Panc1 (cell line): Measurements from ENCODE around the gene CASQ2. TPM values are rescaled to one million over a fixed set of nuclear protein-coding genes. Genes with fewer than 3 reads are reported as not detected.

Source experiments
- ATAC-seq: fragments of 200-7000 bp; cut with Tn5 transposase; 2 replicates; pipeline ENCODE4 v1.9.1; 2020; ENCODE audit warnings: mild to moderate bottlenecking, moderate library complexity
- BruUV-seq: library from RNA; stranded (reverse); fragments of 400-500 nt; replicated peaks from 2 replicates; lab custom pipeline; 2021; lab: Mats Ljungman, UMichigan
- CTCF ChIA-PET: fragments of 300-600 bp; sonication (Branson Sonifier 250); formaldehyde crosslinking; loops from one replicate; lab custom pipeline; 2022; ENCODE audit warnings: antibody characterized with exemption; lab: Charles Lee
- POLR2A ChIA-PET: fragments of 300-600 bp; sonication (Branson Sonifier 250); formaldehyde crosslinking; loops from one replicate; lab custom pipeline; 2022; ENCODE audit warnings: antibody characterized with exemption; lab: Charles Lee
- DNase-seq: peaks from one replicate; pipeline ENCODE4 v3.0.0-alpha.2; 2010; ENCODE audit warnings: low read depth, low spot score
- H3K27ac ChIP-seq: 2 replicates; pipeline ENCODE4 v1.5.1; 2011; ENCODE audit warnings: mild to moderate bottlenecking, low read length, inconsistent platforms
- H3K27me3 ChIP-seq: fragments of 200-500 bp; sonication (Bioruptor generic); 2 replicates; pipeline ENCODE4 v1.6.0; 2014; ENCODE audit warnings: low read length, inconsistent platforms; ENCODE audit not compliant: control insufficient read depth, insufficient read depth
- H3K36me3 ChIP-seq: fragments of 200-500 bp; sonication (Bioruptor generic); 2 replicates; pipeline ENCODE4 v1.5.1; 2014; ENCODE audit warnings: inconsistent platforms, mild to moderate bottlenecking, low read length, moderate library complexity; ENCODE audit not compliant: control insufficient read depth, insufficient read depth
- H3K4me1 ChIP-seq: 2 replicates; pipeline ENCODE4 v1.5.1; 2011; ENCODE audit warnings: inconsistent platforms, mild to moderate bottlenecking, low read length, moderate library complexity; ENCODE audit not compliant: control insufficient read depth, insufficient read depth
- H3K4me3 ChIP-seq, 2 experiments: 2 replicates each; pipeline ENCODE4 v1.5.1; 2011 to 2012; ENCODE audit warnings: low read depth in 2 of 2, low read length in 2 of 2, mild to moderate bottlenecking in 2 of 2, inconsistent platforms in 1 of 2, moderate library complexity in 1 of 2
- H3K9me3 ChIP-seq: fragments of 200-500 bp; sonication (Bioruptor generic); 2 replicates; pipeline ENCODE4 v1.5.1; 2014; ENCODE audit warnings: low read depth, mild to moderate bottlenecking, inconsistent platforms, low read length, moderate library complexity; ENCODE audit not compliant: control insufficient read depth, insufficient read depth
- POLR2AphosphoS5 ChIP-seq: IDR thresholded peaks from 2 replicates; pipeline ENCODE4 v1.6.1; 2012; ENCODE audit warnings: mild to moderate bottlenecking, low read depth, low read length, moderate library complexity
- SIN3A ChIP-seq: IDR thresholded peaks from 2 replicates; pipeline ENCODE4 v1.6.1; 2012; ENCODE audit warnings: low read depth, mild to moderate bottlenecking, low read length, moderate library complexity, borderline replicate concordance; ENCODE audit not compliant: insufficient read depth
- TCF7L2 ChIP-seq: IDR thresholded peaks from 2 replicates; pipeline ENCODE4 v1.6.1; 2011; ENCODE audit warnings: mild to moderate bottlenecking, low read depth, low read length, inconsistent platforms
- in situ Hi-C: cut with HindIII; loops from 2 replicates; pipeline ENCODE4 v1.10.0; 2016; ENCODE audit warnings: low sequenced_read_pairs, low pct_unique_long_range_greater_than_20kb
- intact Hi-C: fragments of 100-400 bp; cut with micrococcal nuclease; formaldehyde crosslinking; loops from one replicate; pipeline ENCODE4 v1.10.0; 2022; ENCODE audit not compliant: unreplicated experiment
- total RNA-seq: library from RNA; stranded (reverse); gene quantifications from one replicate; pipeline ENCODE4 v1.2.1, GENCODE V29; 2021; ENCODE audit not compliant: unreplicated experiment
- TF ChIP-seq, protein P1 (sequence below), 2 experiments: IDR thresholded peaks; 2 replicates each; pipeline ENCODE4 v1.6.1; 2011 to 2012; ENCODE audit warnings: low read depth in 2 of 2, control low read depth in 1 of 2, low read length in 1 of 2, mild to moderate bottlenecking in 1 of 2, moderate library complexity in 1 of 2; ENCODE audit not compliant: insufficient read depth in 1 of 2
- TF ChIP-seq, protein P2 (sequence below): fragments of 450-650 bp; IDR thresholded peaks from 2 replicates; pipeline ENCODE4 v1.5.1; 2017; ENCODE audit warnings: mild to moderate bottlenecking

CASQ2 gene
- total RNA-seq, 1 experiment from 2014 or later: not detected

DNA sequence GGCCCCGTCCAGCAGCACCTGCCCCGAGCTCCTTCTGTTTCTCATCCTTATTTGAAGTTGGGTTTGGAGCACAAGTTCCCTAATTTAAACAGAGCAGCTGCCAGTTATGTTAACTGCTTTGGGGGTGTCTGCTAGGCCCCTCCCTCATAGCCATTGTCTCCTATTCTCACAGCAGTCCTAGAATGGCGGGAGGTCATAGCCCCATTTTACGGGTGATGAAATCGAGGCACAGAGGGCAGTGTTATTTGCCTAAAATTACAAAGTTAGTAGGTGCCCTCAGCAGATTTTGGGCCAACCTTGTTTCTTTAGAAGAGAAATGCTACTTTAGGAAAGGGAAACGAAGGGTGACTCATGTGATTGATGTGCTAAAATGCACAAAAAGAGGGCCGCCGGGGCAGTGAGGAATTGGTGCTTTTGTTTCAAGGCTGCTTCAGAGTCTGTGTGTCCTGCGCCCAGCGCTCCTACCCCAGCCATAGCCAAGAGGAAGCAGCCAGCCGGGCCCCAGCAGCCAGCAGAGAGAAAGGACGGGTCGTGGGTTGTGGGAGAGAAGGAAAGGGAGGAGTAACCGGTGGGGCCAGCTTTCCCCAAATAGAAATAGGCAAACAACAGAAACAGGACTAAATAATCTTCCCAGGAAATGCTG, 113.7 kb downstream of the CASQ2 start:
- intact Hi-C loops (no loop called here), in situ Hi-C loops (no loop called here)
- ATAC-seq: no peak
- ChIA-PET CTCF (no interaction called here), POLR2A (no interaction called here)
- Histone ChIP-seq H3K27me3 (no peaks in the 10 kb centered on the region), H3K4me3 (no peak overlapping the region), H3K27ac (no peak overlapping the region), H3K36me3 (no peaks in the 10 kb centered on the region), H3K9me3 (no peaks in the 10 kb centered on the region), H3K4me1 (peaks cover 4% of the 10 kb centered on the region)
- TF ChIP-seq, protein P1, sequence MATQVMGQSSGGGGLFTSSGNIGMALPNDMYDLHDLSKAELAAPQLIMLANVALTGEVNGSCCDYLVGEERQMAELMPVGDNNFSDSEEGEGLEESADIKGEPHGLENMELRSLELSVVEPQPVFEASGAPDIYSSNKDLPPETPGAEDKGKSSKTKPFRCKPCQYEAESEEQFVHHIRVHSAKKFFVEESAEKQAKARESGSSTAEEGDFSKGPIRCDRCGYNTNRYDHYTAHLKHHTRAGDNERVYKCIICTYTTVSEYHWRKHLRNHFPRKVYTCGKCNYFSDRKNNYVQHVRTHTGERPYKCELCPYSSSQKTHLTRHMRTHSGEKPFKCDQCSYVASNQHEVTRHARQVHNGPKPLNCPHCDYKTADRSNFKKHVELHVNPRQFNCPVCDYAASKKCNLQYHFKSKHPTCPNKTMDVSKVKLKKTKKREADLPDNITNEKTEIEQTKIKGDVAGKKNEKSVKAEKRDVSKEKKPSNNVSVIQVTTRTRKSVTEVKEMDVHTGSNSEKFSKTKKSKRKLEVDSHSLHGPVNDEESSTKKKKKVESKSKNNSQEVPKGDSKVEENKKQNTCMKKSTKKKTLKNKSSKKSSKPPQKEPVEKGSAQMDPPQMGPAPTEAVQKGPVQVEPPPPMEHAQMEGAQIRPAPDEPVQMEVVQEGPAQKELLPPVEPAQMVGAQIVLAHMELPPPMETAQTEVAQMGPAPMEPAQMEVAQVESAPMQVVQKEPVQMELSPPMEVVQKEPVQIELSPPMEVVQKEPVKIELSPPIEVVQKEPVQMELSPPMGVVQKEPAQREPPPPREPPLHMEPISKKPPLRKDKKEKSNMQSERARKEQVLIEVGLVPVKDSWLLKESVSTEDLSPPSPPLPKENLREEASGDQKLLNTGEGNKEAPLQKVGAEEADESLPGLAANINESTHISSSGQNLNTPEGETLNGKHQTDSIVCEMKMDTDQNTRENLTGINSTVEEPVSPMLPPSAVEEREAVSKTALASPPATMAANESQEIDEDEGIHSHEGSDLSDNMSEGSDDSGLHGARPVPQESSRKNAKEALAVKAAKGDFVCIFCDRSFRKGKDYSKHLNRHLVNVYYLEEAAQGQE (IDR thresholded peaks at IDR 0.05; ENCODE audit: insufficient read depth in 1 of 2, low read depth in 2 of 2, low read length in 1 of 2): no peak
- no peak for TF ChIP-seq POLR2AphosphoS5
- TF ChIP-seq TCF7L2: no peak
- no TSS peak for BruUV-seq
- DNase-seq: no peak

DNA sequence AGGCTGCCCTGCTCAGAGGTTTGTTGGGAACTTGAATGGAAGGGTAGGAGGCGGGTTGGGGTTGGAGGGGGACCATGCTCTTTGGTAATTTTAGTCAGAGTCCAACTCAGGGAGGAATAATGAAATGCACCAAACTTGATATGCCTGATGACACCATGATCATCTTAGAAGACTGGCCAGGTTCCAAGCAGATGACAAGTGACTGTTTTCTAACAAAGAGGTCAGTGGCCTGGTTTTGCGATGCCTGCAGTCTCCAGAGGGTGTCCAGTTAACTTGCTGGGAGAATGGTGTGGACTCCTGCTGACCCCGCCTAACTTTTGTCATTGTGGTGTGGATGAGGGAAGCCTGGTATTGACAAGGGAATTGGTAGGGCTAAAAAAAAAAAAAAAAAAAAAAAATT, 114.4 kb downstream of the CASQ2 start:
- ChIA-PET POLR2A (no interaction called here), CTCF (no interaction called here)
- Histone ChIP-seq H3K4me1 (peaks cover 11% of the 10 kb centered on the region), H3K36me3 (no peaks in the 10 kb centered on the region), H3K9me3 (no peaks in the 10 kb centered on the region), H3K4me3 (no peak overlapping the region), H3K27ac (no peak overlapping the region), H3K27me3 (no peaks in the 10 kb centered on the region)
- intact Hi-C loops (no loop called here), in situ Hi-C loops (no loop called here)
- TF ChIP-seq, protein P1 (IDR thresholded peaks at IDR 0.05; ENCODE audit: insufficient read depth in 1 of 2, low read depth in 2 of 2, low read length in 1 of 2): no peak
- TF ChIP-seq, protein P2, sequence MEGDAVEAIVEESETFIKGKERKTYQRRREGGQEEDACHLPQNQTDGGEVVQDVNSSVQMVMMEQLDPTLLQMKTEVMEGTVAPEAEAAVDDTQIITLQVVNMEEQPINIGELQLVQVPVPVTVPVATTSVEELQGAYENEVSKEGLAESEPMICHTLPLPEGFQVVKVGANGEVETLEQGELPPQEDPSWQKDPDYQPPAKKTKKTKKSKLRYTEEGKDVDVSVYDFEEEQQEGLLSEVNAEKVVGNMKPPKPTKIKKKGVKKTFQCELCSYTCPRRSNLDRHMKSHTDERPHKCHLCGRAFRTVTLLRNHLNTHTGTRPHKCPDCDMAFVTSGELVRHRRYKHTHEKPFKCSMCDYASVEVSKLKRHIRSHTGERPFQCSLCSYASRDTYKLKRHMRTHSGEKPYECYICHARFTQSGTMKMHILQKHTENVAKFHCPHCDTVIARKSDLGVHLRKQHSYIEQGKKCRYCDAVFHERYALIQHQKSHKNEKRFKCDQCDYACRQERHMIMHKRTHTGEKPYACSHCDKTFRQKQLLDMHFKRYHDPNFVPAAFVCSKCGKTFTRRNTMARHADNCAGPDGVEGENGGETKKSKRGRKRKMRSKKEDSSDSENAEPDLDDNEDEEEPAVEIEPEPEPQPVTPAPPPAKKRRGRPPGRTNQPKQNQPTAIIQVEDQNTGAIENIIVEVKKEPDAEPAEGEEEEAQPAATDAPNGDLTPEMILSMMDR: no peak
- TF ChIP-seq TCF7L2 (no peak), SIN3A (no peak), POLR2AphosphoS5 (no peak)
- BruUV-seq: no TSS peak
- DNase-seq (no peak), ATAC-seq (no peak)
